ENCODE data around the gene VPS33A.

VPS33A gene

GRCh38 chr12:122298071-122298748 is 31.9 kb upstream of the VPS33A start:
- H3K9ac ChIP-seq (ENCODE audit: low read length in 5 of 5) = no peak overlapping the region
- no peak overlapping the region for H3K27ac ChIP-seq (ENCODE audit: low read depth, low read length)
- H3K36me3 ChIP-seq (ENCODE audit: control insufficient read depth in 5 of 5, insufficient read depth in 5 of 5, low read length in 5 of 5) = peaks cover 33 to 55% (median 41%) of the 10 kb centered on the region in 5 donors
- no peak overlapping the region for H3K4me3 ChIP-seq (ENCODE audit: low read depth in 1 of 5, low read length in 5 of 5)
- no peaks in the 10 kb centered on the region for H3K27me3 ChIP-seq (ENCODE audit: control insufficient read depth in 5 of 5, insufficient read depth in 4 of 5, low read length in 5 of 5)
- no peaks in the 10 kb centered on the region for H3K4me1 ChIP-seq (ENCODE audit: control insufficient read depth in 5 of 5, insufficient read depth in 5 of 5, low read length in 5 of 5)
- H3K9me3 ChIP-seq (ENCODE audit: control insufficient read depth in 5 of 5, low read length in 5 of 5) = peaks cover 0 to 5% (median 0%) of the 10 kb centered on the region in 5 donors

GRCh38 chr12:122297494-122297893 is 31.2 kb upstream of the VPS33A start:
- no peak overlapping the region for H3K27ac ChIP-seq (ENCODE audit: low read depth, low read length)
- no peak overlapping the region for H3K4me3 ChIP-seq (ENCODE audit: low read depth in 1 of 5, low read length in 5 of 5)
- no peak overlapping the region for H3K9ac ChIP-seq (ENCODE audit: low read length in 5 of 5)
- H3K27me3 ChIP-seq (ENCODE audit: control insufficient read depth in 5 of 5, insufficient read depth in 4 of 5, low read length in 5 of 5) = no peaks in the 10 kb centered on the region
- H3K4me1 ChIP-seq (ENCODE audit: control insufficient read depth in 5 of 5, insufficient read depth in 5 of 5, low read length in 5 of 5) = no peaks in the 10 kb centered on the region
- peaks cover 0 to 5% (median 0%) of the 10 kb centered on the region in 5 donors for H3K9me3 ChIP-seq (ENCODE audit: control insufficient read depth in 5 of 5, low read length in 5 of 5)
- H3K36me3 ChIP-seq (ENCODE audit: control insufficient read depth in 5 of 5, insufficient read depth in 5 of 5, low read length in 5 of 5) = peaks cover 30 to 49% (median 43%) of the 10 kb centered on the region in 5 donors

- no peaks in the 10 kb centered on the region for H3K27me3 ChIP-seq (ENCODE audit: control insufficient read depth in 5 of 5, insufficient read depth in 4 of 5, low read length in 5 of 5)
- H3K36me3 ChIP-seq (ENCODE audit: control insufficient read depth in 5 of 5, insufficient read depth in 5 of 5, low read length in 5 of 5) = peaks cover 25 to 51% (median 41%) of the 10 kb centered on the region in 5 donors
- no peak overlapping the region for H3K9ac ChIP-seq (ENCODE audit: low read length in 5 of 5)
- H3K27ac ChIP-seq (ENCODE audit: low read depth, low read length) = no peak overlapping the region
- H3K4me3 ChIP-seq (ENCODE audit: low read depth in 1 of 5, low read length in 5 of 5) = no peak overlapping the region
- peaks cover 0 to 5% (median 0%) of the 10 kb centered on the region in 5 donors for H3K9me3 ChIP-seq (ENCODE audit: control insufficient read depth in 5 of 5, low read length in 5 of 5)
- H3K4me1 ChIP-seq (ENCODE audit: control insufficient read depth in 5 of 5, insufficient read depth in 5 of 5, low read length in 5 of 5) = no peaks in the 10 kb centered on the region
These were observed 29.6 kb upstream of the VPS33A start for GRCh38 chr12:122295877-122296276.

- no peak overlapping the region for H3K4me3 ChIP-seq (ENCODE audit: low read depth in 1 of 5, low read length in 5 of 5)
These were observed 26.8 kb upstream of the VPS33A start for GRCh38 chr12:122293081-122293480.

GRCh38 chr12:122291431-122291830 is 25.1 kb upstream of the VPS33A start:
- no peak overlapping the region for H3K9ac ChIP-seq (ENCODE audit: low read length in 5 of 5)
- H3K36me3 ChIP-seq (ENCODE audit: control insufficient read depth in 5 of 5, insufficient read depth in 5 of 5, low read length in 5 of 5) = peaks cover 11 to 43% (median 26%) of the 10 kb centered on the region in 5 donors
- H3K4me1 ChIP-seq (ENCODE audit: control insufficient read depth in 5 of 5, insufficient read depth in 5 of 5, low read length in 5 of 5) = no peaks in the 10 kb centered on the region
- H3K4me3 ChIP-seq (ENCODE audit: low read depth in 1 of 5, low read length in 5 of 5) = no peak overlapping the region
- H3K27ac ChIP-seq (ENCODE audit: low read depth, low read length) = no peak overlapping the region
- H3K9me3 ChIP-seq (ENCODE audit: control insufficient read depth in 5 of 5, low read length in 5 of 5) = peaks cover 0 to 5% (median 0%) of the 10 kb centered on the region in 5 donors
- no peaks in the 10 kb centered on the region for H3K27me3 ChIP-seq (ENCODE audit: control insufficient read depth in 5 of 5, insufficient read depth in 4 of 5, low read length in 5 of 5)

More at GRCh38 chr12:122293081-122293480, 26.8 kb upstream of the VPS33A start:
- H3K27me3 ChIP-seq (ENCODE audit: control insufficient read depth in 5 of 5, insufficient read depth in 4 of 5, low read length in 5 of 5) = no peaks in the 10 kb centered on the region
- peaks cover 0 to 5% (median 0%) of the 10 kb centered on the region in 5 donors for H3K9me3 ChIP-seq (ENCODE audit: control insufficient read depth in 5 of 5, low read length in 5 of 5)
- H3K9ac ChIP-seq (ENCODE audit: low read length in 5 of 5) = no peak overlapping the region
- H3K36me3 ChIP-seq (ENCODE audit: control insufficient read depth in 5 of 5, insufficient read depth in 5 of 5, low read length in 5 of 5) = peaks cover 21 to 40% (median 33%) of the 10 kb centered on the region in 5 donors
- H3K4me1 ChIP-seq (ENCODE audit: control insufficient read depth in 5 of 5, insufficient read depth in 5 of 5, low read length in 5 of 5) = no peaks in the 10 kb centered on the region
- no peak overlapping the region for H3K27ac ChIP-seq (ENCODE audit: low read depth, low read length)

GRCh38 chr12:122283680-122284079 is 17.4 kb upstream of the VPS33A start:
- Histone ChIP-seq H3K4me3 (ENCODE audit: low read depth in 1 of 5, low read length in 5 of 5) (no peak overlapping the region), H3K4me1 (ENCODE audit: control insufficient read depth in 5 of 5, insufficient read depth in 5 of 5, low read length in 5 of 5) (no peaks in the 10 kb centered on the region), H3K9me3 (ENCODE audit: control insufficient read depth in 5 of 5, low read length in 5 of 5) (no peaks in the 10 kb centered on the region), H3K27ac (ENCODE audit: low read depth, low read length) (no peak overlapping the region), H3K9ac (ENCODE audit: low read length in 5 of 5) (no peak overlapping the region), H3K36me3 (ENCODE audit: control insufficient read depth in 5 of 5, insufficient read depth in 5 of 5, low read length in 5 of 5) (peaks cover 0 to 40% (median 25%) of the 10 kb centered on the region in 5 donors), H3K27me3 (ENCODE audit: control insufficient read depth in 5 of 5, insufficient read depth in 4 of 5, low read length in 5 of 5) (no peaks in the 10 kb centered on the region)

GRCh38 chr12:122282061-122282460 is 15.8 kb upstream of the VPS33A start:
- no peaks in the 10 kb centered on the region for H3K27me3 ChIP-seq (ENCODE audit: control insufficient read depth in 5 of 5, insufficient read depth in 4 of 5, low read length in 5 of 5)
- H3K9ac ChIP-seq (ENCODE audit: low read length in 5 of 5) = no peak overlapping the region
- peaks cover 7 to 35% (median 21%) of the 10 kb centered on the region in 5 donors for H3K36me3 ChIP-seq (ENCODE audit: control insufficient read depth in 5 of 5, insufficient read depth in 5 of 5, low read length in 5 of 5)
- H3K4me3 ChIP-seq (ENCODE audit: low read depth in 1 of 5, low read length in 5 of 5) = no peak overlapping the region
- H3K27ac ChIP-seq (ENCODE audit: low read depth, low read length) = no peak overlapping the region
- no peaks in the 10 kb centered on the region for H3K9me3 ChIP-seq (ENCODE audit: control insufficient read depth in 5 of 5, low read length in 5 of 5)
- H3K4me1 ChIP-seq (ENCODE audit: control insufficient read depth in 5 of 5, insufficient read depth in 5 of 5, low read length in 5 of 5) = no peaks in the 10 kb centered on the region

- Histone ChIP-seq H3K4me3 (ENCODE audit: low read depth in 1 of 5, low read length in 5 of 5) (no peak overlapping the region), H3K27ac (ENCODE audit: low read depth, low read length) (no peak overlapping the region), H3K4me1 (ENCODE audit: control insufficient read depth in 5 of 5, insufficient read depth in 5 of 5, low read length in 5 of 5) (no peaks in the 10 kb centered on the region), H3K9ac (ENCODE audit: low read length in 5 of 5) (no peak overlapping the region), H3K9me3 (ENCODE audit: control insufficient read depth in 5 of 5, low read length in 5 of 5) (no peaks in the 10 kb centered on the region), H3K27me3 (ENCODE audit: control insufficient read depth in 5 of 5, insufficient read depth in 4 of 5, low read length in 5 of 5) (no peaks in the 10 kb centered on the region), H3K36me3 (ENCODE audit: control insufficient read depth in 5 of 5, insufficient read depth in 5 of 5, low read length in 5 of 5) (peaks cover 18 to 54% (median 49%) of the 10 kb centered on the region in 5 donors)
These were observed 9.9 kb upstream of the VPS33A start for GRCh38 chr12:122276242-122276641.

GRCh38 chr12:122275459-122275858 is 9.2 kb upstream of the VPS33A start:
- H3K36me3 ChIP-seq (ENCODE audit: control insufficient read depth in 5 of 5, insufficient read depth in 5 of 5, low read length in 5 of 5) = peaks cover 18 to 54% (median 47%) of the 10 kb centered on the region in 5 donors
- H3K9ac ChIP-seq (ENCODE audit: low read length in 5 of 5) = no peak overlapping the region
- no peak overlapping the region for H3K27ac ChIP-seq (ENCODE audit: low read depth, low read length)
- H3K27me3 ChIP-seq (ENCODE audit: control insufficient read depth in 5 of 5, insufficient read depth in 4 of 5, low read length in 5 of 5) = no peaks in the 10 kb centered on the region
- H3K9me3 ChIP-seq (ENCODE audit: control insufficient read depth in 5 of 5, low read length in 5 of 5) = no peaks in the 10 kb centered on the region
- H3K4me3 ChIP-seq (ENCODE audit: low read depth in 1 of 5, low read length in 5 of 5) = no peak overlapping the region
- H3K4me1 ChIP-seq (ENCODE audit: control insufficient read depth in 5 of 5, insufficient read depth in 5 of 5, low read length in 5 of 5) = no peaks in the 10 kb centered on the region

- Histone ChIP-seq H3K27me3 (ENCODE audit: control insufficient read depth in 5 of 5, insufficient read depth in 4 of 5, low read length in 5 of 5) (no peaks in the 10 kb centered on the region), H3K4me3 (ENCODE audit: low read depth in 1 of 5, low read length in 5 of 5) (peak overlapping the region; percentile 92 to 99 (median 97)), H3K9ac (ENCODE audit: low read length in 5 of 5) (peak overlapping the region; percentile 39 to 95 (median 94))
These were observed 436 bp downstream of the VPS33A start for GRCh38 chr12:122265886-122266229.

More at GRCh38 chr12:122265886-122266229, 436 bp downstream of the VPS33A start:
- H3K36me3 ChIP-seq (ENCODE audit: control insufficient read depth in 5 of 5, insufficient read depth in 5 of 5, low read length in 5 of 5) = peaks cover 12 to 24% (median 15%) of the 10 kb centered on the region in 5 donors
- H3K9me3 ChIP-seq (ENCODE audit: control insufficient read depth in 5 of 5, low read length in 5 of 5) = no peaks in the 10 kb centered on the region
- H3K4me1 ChIP-seq (ENCODE audit: control insufficient read depth in 5 of 5, insufficient read depth in 5 of 5, low read length in 5 of 5) = peaks cover 0 to 21% (median 21%) of the 10 kb centered on the region in 5 donors
- peak overlapping the region; percentile 76 for H3K27ac ChIP-seq (ENCODE audit: low read depth, low read length)

Measured in subcutaneous abdominal adipose tissue (tissue), 5 donors.